CD14-positive monocyte (primary cell): Measurements from ENCODE around the gene HPGD. TPM values are rescaled to one million over a fixed set of nuclear protein-coding genes. Genes with fewer than 3 reads are reported as not detected.

Experiments
- DNase-seq, 3 donors: peaks; one replicate each; pipeline ENCODE4 v3.0.0-alpha.2; 2011 to 2022
- H2AFZ ChIP-seq: 2 replicates; pipeline ENCODE4 v1.6.0; 2012; ENCODE audit warnings: mild to moderate bottlenecking, low read depth, low read length, inconsistent platforms; ENCODE audit not compliant: insufficient read depth, poor library complexity, severe bottlenecking
- H3K27ac ChIP-seq, 2 donors: 1 replicate in 1 of 2; 2 replicates in 1 of 2; pipeline ENCODE4 v1.5.1; 2012 to 2013; ENCODE audit warnings: low read length in 2 of 2, control low read depth in 1 of 2, inconsistent platforms in 1 of 2, low read depth in 1 of 2, mild to moderate bottlenecking in 1 of 2
- H3K27me3 ChIP-seq, 2 donors: one replicate each; pipeline versions ENCODE4 v1.6.0 to v1.6.1; 2011 to 2013; ENCODE audit warnings: low read length in 2 of 2; ENCODE audit not compliant: control insufficient read depth in 2 of 2, insufficient read depth in 2 of 2
- H3K36me3 ChIP-seq, 2 donors: replicated peaks in 1 of 2; 1 replicate in 1 of 2; 2 replicates in 1 of 2; pipeline versions ENCODE4 v1.5.1 to v1.6.1; 2012 to 2013; ENCODE audit warnings: low read length in 2 of 2, control low read depth in 1 of 2, inconsistent platforms in 1 of 2, mild to moderate bottlenecking in 1 of 2; ENCODE audit not compliant: insufficient read depth in 2 of 2, control insufficient read depth in 1 of 2
- H3K4me1 ChIP-seq, 2 donors: 1 replicate in 1 of 2; 2 replicates in 1 of 2; pipeline versions ENCODE4 v1.5.1 to v1.6.1; 2012 to 2013; ENCODE audit warnings: low read length in 2 of 2, control low read depth in 1 of 2, inconsistent platforms in 1 of 2, mild to moderate bottlenecking in 1 of 2, moderate library complexity in 1 of 2; ENCODE audit not compliant: insufficient read depth in 2 of 2, control insufficient read depth in 1 of 2
- H3K4me2 ChIP-seq: replicated peaks from 2 replicates; pipeline ENCODE3; 2012; ENCODE audit warnings: low read length, moderate library complexity, mild to moderate bottlenecking; ENCODE audit not compliant: poor library complexity, severe bottlenecking; ENCODE audit errors: extremely low read depth
- H3K4me3 ChIP-seq, 3 experiments: fragments of 200-600 bp in 1 of 3; sonication (generic) in 1 of 3; replicated peaks in 1 of 3; 1 replicate in 2 of 3; 2 replicates in 1 of 3; pipeline ENCODE4 v1.5.1; 2011 to 2013; ENCODE audit warnings: low read length in 3 of 3, mild to moderate bottlenecking in 3 of 3, control low read depth in 2 of 3, low read depth in 2 of 3, inconsistent platforms in 1 of 3, moderate library complexity in 1 of 3
- H3K79me2 ChIP-seq: 2 replicates; pipeline ENCODE4 v1.6.0; 2012; ENCODE audit warnings: mild to moderate bottlenecking, control low read depth, inconsistent platforms, low read length, moderate library complexity; ENCODE audit not compliant: insufficient read depth
- H3K9ac ChIP-seq: 2 replicates; pipeline ENCODE4 v1.6.0; 2017; ENCODE audit warnings: low read length, mild to moderate bottlenecking; ENCODE audit not compliant: insufficient read depth, poor library complexity, severe bottlenecking
- H3K9me3 ChIP-seq, 2 donors: replicated peaks in 1 of 2; 1 replicate in 1 of 2; 2 replicates in 1 of 2; pipeline versions ENCODE4 v1.5.1 to v1.6.1; 2012 to 2013; ENCODE audit warnings: low read length in 2 of 2, control low read depth in 1 of 2; ENCODE audit not compliant: control insufficient read depth in 1 of 2, insufficient read depth in 1 of 2
- H4K20me1 ChIP-seq: 2 replicates; pipeline ENCODE4 v1.6.0; 2012; ENCODE audit warnings: mild to moderate bottlenecking, low read length, control low read depth, moderate library complexity; ENCODE audit not compliant: insufficient read depth
- H3K27ac Mint-ChIP-seq, 7 donors: one replicate each; pipeline ENCODE4 v1.8.0; 2020; ENCODE audit warnings: mild to moderate bottlenecking in 7 of 7, mixed read lengths in 7 of 7, moderate library complexity in 6 of 7, inconsistent platforms in 2 of 7
- H3K27me3 Mint-ChIP-seq, 3 donors: one replicate each; pipeline ENCODE4 v1.8.0; 2021 to 2022; ENCODE audit warnings: low read depth in 3 of 3, mild to moderate bottlenecking in 3 of 3, mixed read lengths in 3 of 3, moderate library complexity in 3 of 3, inconsistent platforms in 1 of 3
- H3K36me3 Mint-ChIP-seq, 2 donors: one replicate each; pipeline ENCODE4 v1.8.0; 2020; ENCODE audit warnings: mixed read lengths in 2 of 2, inconsistent platforms in 1 of 2, mild to moderate bottlenecking in 1 of 2
- H3K4me1 Mint-ChIP-seq: one replicate; pipeline ENCODE4 v1.8.0; 2020; ENCODE audit warnings: mild to moderate bottlenecking, mixed read lengths
- H3K4me3 Mint-ChIP-seq, 2 donors: one replicate each; pipeline ENCODE4 v1.8.0; 2020; ENCODE audit warnings: mild to moderate bottlenecking in 2 of 2, mixed read lengths in 2 of 2, moderate library complexity in 1 of 2
- H3K9me3 Mint-ChIP-seq, 7 donors: one replicate each; pipeline ENCODE4 v1.8.0; 2020 to 2022; ENCODE audit warnings: mixed read lengths in 7 of 7, mild to moderate bottlenecking in 6 of 7, moderate library complexity in 6 of 7, inconsistent platforms in 2 of 7
- CTCF ChIP-seq: fragments of 200-600 bp; IDR thresholded peaks from one replicate; pipeline ENCODE4 v1.8.0; 2022; ENCODE audit warnings: antibody characterized with exemption, mild to moderate bottlenecking
- WGBS: methylation state at CpG from one replicate; pipeline ENCODE4 v1.1.5; 2013; ENCODE audit warnings: missing lambda C conversion rate; ENCODE audit not compliant: insufficient coverage; 5-methylcytosine and 5-hydroxymethylcytosine counted together
- intact Hi-C, 2 donors: fragments of 100-400 bp; cut with micrococcal nuclease; formaldehyde crosslinking; loops; one replicate each; pipeline versions ENCODE4 v1.15.0 to v1.15.1; 2023
- polyA plus RNA-seq, 3 donors: library from polyadenylated mRNA; depleted of rRNA in 1 of 3; unstranded in 2 of 3; stranded (reverse) in 1 of 3; fragments of 300-500 nt in 2 of 3; fragments of >200 nt in 1 of 3; fragmentation: Illumina TruSeq in 2 of 3; gene quantifications; 1 replicate in 2 of 3; 2 replicates in 1 of 3; pipeline ENCODE4 v1.2.3, GENCODE V29; 2012 to 2021

Gene HPGD
- polyA plus RNA-seq, 3 donors = 0.17 to 2.3 (median 1.3) TPM

GRCh38 chr4:174496631-174497432 lies 25.5 kb downstream of the HPGD start:
- no peaks in the 10 kb centered on the region for H3K9me3 Mint-ChIP-seq
- no peaks in the 10 kb centered on the region for H3K79me2 ChIP-seq
- no peaks in the 10 kb centered on the region for H3K27me3 ChIP-seq
- H3K9me3 ChIP-seq = no peaks in the 10 kb centered on the region
- H3K36me3 ChIP-seq = no peaks in the 10 kb centered on the region
- DNase-seq = no peak
- no peaks in the 10 kb centered on the region for H3K36me3 Mint-ChIP-seq
- no peak overlapping the region for H3K27ac Mint-ChIP-seq
- no peaks in the 10 kb centered on the region for H4K20me1 ChIP-seq
- no peak overlapping the region for H2AFZ ChIP-seq
- intact Hi-C loops = no loop called here
- no peaks in the 10 kb centered on the region for H3K4me1 Mint-ChIP-seq
- H3K27me3 Mint-ChIP-seq = no peaks in the 10 kb centered on the region
- H3K4me3 Mint-ChIP-seq = no peak overlapping the region
- no peak for TF ChIP-seq CTCF
- H3K27ac ChIP-seq = no peak overlapping the region
- no peak overlapping the region for H3K9ac ChIP-seq
- no peak overlapping the region for H3K4me3 ChIP-seq
- no peak overlapping the region for H3K4me2 ChIP-seq
- no peaks in the 10 kb centered on the region for H3K4me1 ChIP-seq
- WGBS = no CpG with 5 or more reads among the region's 3 CpGs

- no peak overlapping the region for H2AFZ ChIP-seq
- no peaks in the 10 kb centered on the region for H3K36me3 ChIP-seq
- H3K79me2 ChIP-seq = no peaks in the 10 kb centered on the region
- no peak overlapping the region for H3K27ac ChIP-seq
- Mint-ChIP-seq H3K4me3 (no peak overlapping the region), H3K9me3 (no peaks in the 10 kb centered on the region), H3K27ac (no peak overlapping the region), H3K36me3 (no peaks in the 10 kb centered on the region), H3K4me1 (no peaks in the 10 kb centered on the region), H3K27me3 (no peaks in the 10 kb centered on the region)
- intact Hi-C loops = no loop called here
- no peaks in the 10 kb centered on the region for H3K27me3 ChIP-seq
- H3K4me2 ChIP-seq = no peak overlapping the region
- H4K20me1 ChIP-seq = no peaks in the 10 kb centered on the region
- no peak for DNase-seq
- TF ChIP-seq CTCF = no peak
- H3K9ac ChIP-seq = no peak overlapping the region
- no peak overlapping the region for H3K4me3 ChIP-seq
- no peaks in the 10 kb centered on the region for H3K4me1 ChIP-seq
- no CpG with 5 or more reads among the region's 2 CpGs for WGBS
- no peaks in the 10 kb centered on the region for H3K9me3 ChIP-seq
These were observed 26.7 kb downstream of the HPGD start for GRCh38 chr4:174495626-174496025.
